AG08395 (cell line): ENCODE results near the gene PCSK7.
"Not testable (repeated sequence)": the region's sequence is repeated elsewhere in the genome, so short reads cannot be mapped to it uniquely, and the experiment has no call there.

Experiments used
- DNase-seq: peaks from one replicate; pipeline ENCODE4 v3.0.0; 2012; ENCODE audit warnings: mixed read lengths, low spot score

The PCSK7 gene

GRCh38 chr11:117231842-117232091, at the start of gene PCSK7:
TSS of gene PCSK7 (minus strand) at chr11:117232073. CDS start at chr11:117229844, 2,229 bp downstream.
- no peak for DNase-seq

- peak; percentile 93 for DNase-seq
Observed at GRCh38 chr11:117281159-117281558, 49.3 kb upstream of the PCSK7 start.

DNA sequence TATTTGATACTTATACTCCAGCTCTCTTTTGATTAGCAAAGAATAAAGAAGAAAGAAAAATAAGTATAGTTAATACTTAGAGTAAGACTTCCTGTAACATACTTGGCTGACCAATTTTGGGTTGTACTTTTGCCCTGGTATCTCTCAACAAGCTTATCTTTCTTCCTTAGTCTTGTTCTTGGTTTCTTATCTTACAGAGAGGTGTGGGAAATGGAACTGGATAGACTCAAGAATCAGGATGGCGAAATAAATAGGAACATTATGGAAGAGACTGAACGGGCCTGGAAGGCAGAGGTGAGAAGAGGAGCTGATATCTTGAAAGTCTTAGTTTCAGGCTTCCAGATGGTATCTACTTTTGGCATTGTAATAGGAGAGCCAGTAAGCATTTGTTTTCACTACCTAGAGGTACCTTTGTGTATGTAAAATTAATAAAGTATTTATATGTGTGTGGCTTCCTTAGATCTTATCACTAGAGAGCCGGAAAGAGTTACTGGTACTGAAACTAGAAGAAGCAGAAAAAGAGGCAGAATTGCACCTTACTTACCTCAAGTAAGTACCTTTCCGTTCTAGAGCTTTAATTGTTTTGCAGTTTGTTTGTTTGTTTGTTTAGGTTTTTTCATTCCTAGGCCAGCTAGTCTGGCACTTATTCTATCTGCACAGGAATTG, 48.0 kb upstream of the PCSK7 start:
- no peak for DNase-seq

DNA sequence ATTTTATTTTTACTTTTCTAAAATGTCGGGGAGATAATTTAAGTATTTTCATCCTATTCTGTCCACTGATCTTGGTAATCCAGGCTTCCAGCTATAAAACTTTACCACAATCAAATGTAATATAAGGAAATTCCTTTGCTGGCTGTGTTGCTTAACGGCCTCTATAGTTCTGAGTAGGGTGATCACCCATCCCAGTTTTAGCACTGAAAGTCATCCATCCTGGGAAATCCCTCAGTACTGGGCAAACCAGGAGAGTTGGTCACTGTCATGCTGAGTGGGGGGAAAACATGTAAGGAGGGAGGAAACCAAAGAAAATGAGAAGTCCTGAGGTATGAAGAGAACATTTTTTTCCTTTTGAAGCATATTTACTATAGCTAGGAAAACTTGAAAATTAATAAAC, 46.5 kb upstream of the PCSK7 start:
- no peak for DNase-seq

DNA sequence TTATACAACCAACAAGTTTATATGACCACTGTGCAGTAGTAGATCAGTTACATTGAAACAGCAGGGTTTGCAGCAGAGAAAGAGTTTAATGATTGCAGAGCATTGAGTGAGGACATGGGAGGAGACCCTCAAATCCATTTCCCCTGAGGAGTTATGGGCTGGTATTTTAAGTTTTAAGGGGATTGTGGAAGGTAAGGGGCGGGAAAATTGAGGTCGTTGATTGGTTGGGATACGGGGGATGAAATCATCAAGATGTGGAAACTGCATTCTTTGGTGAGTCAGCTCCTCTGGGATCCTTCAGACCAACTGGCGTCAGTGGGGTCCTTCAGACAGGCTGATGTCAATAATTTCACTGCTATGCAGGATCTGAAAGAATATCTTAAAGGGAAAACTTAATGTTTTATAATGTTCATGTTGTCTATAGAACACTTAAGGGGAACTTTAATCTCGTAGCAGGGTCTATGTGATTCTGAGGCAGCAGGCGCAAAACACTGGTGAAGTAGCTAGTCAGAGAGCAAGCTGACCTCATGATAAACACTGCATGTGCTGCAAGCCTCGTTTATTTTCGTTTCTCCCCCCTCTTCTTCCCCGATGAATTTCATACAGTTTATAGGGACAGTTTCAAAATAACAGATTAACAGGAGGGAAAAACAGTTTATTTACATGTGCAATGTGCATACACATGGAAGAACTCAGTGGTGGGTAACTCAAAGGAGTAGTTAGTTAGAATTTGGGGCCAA, 41.8 kb upstream of the PCSK7 start:
- peak; percentile 64 for DNase-seq

DNA sequence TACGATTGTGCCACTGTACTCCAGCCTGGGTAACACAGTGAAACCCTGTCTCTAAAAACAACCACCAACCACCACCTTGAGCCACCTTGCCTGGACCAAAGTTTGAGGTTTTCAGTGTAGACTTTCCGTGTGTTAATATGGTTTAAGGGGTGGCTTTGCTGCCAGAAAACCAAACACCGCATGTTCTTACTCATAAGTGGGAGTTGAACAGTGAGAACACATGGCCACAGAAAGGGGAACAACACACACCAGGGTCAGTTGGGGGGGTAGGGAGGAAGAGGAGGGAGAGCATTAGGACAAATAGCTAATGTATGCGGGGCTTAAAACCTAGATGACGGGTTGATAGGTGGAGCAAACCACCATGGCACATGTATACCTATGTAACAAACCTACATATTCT, 40.3 kb upstream of the PCSK7 start:
- not testable (repeated sequence) for DNase-seq

- no peak for DNase-seq
Observed at GRCh38 chr11:117271208-117271607, 39.3 kb upstream of the PCSK7 start.

- DNase-seq: no peak
Observed at GRCh38 chr11:117269856-117270255, 38.0 kb upstream of the PCSK7 start.

DNA sequence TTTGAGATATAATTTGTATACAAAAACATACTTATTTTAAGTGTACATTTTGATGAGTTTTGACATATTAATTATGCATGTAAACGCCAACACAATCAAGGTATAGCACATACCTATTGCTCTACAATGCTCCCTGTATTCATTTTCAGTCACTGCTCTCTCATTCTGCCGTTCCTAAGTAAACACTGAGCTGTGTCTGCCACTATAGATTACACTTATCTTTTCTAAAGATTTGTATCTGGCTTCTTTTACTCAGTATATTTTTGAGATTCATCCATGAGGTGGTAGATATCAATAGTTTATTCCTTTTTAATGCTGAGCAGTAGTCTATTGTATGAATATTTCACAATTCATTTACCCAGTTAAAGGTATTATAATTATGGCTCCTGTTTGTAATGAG, 33.9 kb upstream of the PCSK7 start:
- DNase-seq: no peak

DNA sequence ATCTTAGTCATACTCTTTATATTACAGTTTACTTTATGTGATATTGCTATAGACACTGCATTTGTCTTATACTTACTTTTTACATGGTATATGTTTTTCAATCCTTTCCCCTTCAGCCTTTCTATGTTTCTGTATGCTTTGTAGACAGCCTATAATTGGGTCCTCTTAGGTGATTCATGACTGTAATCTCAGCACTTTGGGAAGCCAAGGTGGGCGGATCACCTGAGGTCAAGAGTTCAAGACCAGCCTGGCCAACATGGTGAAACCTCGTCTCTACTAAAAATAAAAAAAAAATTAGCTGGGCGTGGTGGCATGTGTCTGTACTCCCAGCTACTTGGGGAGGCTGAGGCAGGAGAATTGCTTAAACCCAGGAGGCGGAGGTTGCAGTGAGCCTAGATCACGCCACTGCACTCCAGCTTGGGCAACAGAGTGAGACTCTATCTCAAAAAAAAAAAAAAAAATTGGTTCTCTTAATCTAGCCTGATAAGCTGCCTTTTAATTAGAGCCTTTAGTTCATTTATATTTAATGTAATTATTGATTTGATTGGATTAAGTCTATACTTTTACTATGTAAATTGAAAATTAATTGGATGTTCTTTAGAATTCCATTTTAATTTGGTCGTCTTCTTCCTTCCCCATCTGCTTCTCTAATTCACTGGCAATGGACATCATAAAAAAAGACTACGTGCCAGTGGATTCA, 32.9 kb upstream of the PCSK7 start:
- DNase-seq: not testable (repeated sequence)

- peak; percentile 56 for DNase-seq
Observed at GRCh38 chr11:117259417-117259816, 27.5 kb upstream of the PCSK7 start.

GRCh38 chr11:117258576-117258975, 26.7 kb upstream of the PCSK7 start:
- no peak for DNase-seq

DNA sequence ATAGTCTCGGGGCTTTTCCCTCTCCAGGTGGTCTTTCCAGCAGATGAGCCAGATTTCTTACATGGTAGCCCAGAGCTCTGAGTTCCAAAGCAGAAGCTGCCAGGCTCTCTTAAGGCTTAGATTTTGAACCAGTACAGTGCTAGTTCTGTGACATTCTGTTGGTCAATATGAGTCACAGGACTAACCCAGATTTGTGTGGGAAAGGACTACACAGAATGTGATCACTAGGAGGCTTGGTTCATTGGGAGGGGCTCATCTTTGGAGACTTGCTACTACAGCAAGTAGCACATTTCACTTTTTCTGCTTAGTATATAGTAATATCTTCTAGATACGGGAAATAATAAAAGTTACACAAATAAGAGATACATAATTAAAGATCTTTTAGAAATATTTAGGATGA, 24.7 kb upstream of the PCSK7 start:
- peak; percentile 57 for DNase-seq

DNA sequence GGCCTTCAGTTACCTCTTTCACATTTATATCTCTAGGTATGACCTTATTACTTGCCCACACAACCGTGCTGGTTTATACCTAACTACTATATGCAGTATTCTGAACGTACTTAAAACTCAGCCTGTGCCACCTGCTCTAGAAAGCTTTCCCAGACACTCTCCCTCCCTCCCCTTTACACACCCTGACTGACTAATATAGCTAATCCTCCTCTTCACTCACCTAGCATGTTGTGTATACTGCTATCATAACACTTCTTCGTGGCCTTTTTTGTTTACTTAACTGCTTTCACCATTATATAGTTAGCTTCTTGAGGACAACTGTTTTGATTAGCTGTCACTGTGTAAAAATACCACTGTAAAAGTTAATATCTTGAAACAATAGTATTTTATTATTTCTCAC, 24.1 kb upstream of the PCSK7 start:
- no peak for DNase-seq

DNA sequence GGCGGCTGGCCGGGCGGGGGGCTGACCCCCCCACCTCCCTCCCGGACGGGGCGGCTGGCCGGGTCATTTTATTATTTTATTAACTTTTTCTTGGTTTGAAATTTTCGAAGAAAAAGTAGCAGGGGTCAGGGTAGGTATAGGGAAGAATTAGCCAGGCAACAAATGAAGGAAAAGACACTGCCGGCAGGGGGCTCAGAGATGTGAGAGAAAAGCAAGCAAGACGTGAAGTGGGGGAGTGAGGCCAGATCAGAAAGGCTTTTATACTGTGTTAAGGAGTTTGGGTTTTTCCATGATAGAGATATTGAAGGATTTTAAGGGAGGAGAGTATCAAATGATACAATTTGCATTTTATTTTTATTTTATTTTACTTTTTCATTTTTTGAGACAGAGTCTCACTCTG, 19.6 kb upstream of the PCSK7 start:
- DNase-seq: no peak

- DNase-seq: no peak
Observed at GRCh38 chr11:117249571-117249970, 17.7 kb upstream of the PCSK7 start.

- no peak for DNase-seq
Observed at GRCh38 chr11:117248341-117248740, 16.5 kb upstream of the PCSK7 start.

DNA sequence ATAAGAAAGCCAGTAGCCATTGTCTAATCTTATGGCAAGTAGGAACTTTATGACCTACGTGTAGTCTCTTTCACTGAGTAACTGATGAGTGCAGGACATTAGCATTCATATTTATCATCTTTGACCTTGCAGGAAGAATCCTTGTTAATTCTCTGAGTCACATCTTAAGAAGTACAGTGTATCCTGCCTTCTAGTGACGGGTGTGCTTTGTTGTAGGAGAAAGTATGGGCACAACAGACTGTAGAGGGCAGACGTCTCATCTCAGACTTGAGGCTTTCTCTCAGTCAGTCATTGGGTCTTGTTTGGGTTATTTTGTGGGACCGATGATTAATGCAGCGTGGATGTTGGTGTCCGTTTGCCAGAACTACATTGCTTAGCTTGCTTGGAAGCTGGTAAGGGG, 7.4 kb upstream of the PCSK7 start:
- peak; percentile 94 for DNase-seq

GRCh38 chr11:117238221-117238620, 6.3 kb upstream of the PCSK7 start:
- no peak for DNase-seq

GRCh38 chr11:117232911-117233409, 1.1 kb upstream of the PCSK7 start:
- DNase-seq: no peak

DNA sequence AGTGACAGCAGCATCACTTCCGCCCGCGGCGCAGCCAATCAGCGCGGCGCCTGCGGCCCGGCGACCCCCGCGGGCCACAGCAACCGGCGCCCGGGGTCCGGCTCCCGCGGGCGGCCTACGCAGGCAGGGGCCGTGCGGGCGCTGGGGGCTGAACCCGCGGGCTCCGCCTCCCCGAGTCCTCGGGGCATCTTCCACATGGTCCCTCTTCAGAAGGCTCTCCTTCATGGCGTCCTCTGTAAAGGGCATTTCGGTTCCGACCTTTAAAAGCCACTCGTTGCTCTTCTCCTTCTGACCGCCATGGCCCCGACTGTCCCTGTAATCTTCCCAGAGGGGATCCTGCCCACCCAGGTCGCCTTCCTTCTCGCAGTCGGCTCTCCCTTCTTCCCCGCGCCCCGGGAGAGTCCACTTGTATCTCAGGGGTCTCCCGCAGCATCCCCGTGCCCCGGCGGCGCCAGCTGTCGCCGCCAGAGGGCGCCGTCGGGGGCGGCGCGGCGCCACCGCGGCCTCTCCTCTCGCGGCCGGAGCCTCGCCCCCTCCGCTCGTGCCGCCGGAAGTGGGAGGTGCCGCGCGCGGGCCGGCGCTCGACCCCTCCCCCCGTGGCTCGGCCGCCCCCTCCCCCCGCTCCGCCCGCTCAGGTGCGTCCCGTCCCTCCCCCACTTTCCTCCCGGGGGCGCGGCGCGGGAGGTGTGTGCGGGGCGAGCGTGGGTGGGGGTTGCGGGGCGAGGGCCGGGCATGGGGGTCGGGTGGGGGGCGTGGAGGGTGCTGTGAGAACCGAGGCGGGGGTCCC, 412 bp upstream of the PCSK7 start, which contains the start of gene RNF214:
TSS of gene RNF214 (plus strand) at position 580 of the 787 bp plus-strand sequence. CDS start 1,602 bp downstream, outside the sequence.
- peak; percentile 95 for DNase-seq
